Adipocyte (in vitro differentiated cells): ENCODE measurements around the gene BNIP5.
"Not testable (repeated sequence)": the region's sequence is repeated elsewhere in the genome, so short reads cannot be mapped to it uniquely, and the experiment has no call there.

Experiments used
- DNase-seq: peaks from one replicate; pipeline ENCODE4 v3.0.0-alpha.2; 2015; ENCODE audit warnings: low read depth
- H3K27me3 ChIP-seq: replicated peaks from 2 replicates; pipeline ENCODE4 v1.7.0; 2013; ENCODE audit warnings: mild to moderate bottlenecking, low read length, moderate library complexity; ENCODE audit not compliant: control insufficient read depth, insufficient read depth
- H3K36me3 ChIP-seq: 2 replicates; pipeline ENCODE4 v1.7.0; 2013; ENCODE audit warnings: low read length, mild to moderate bottlenecking, moderate library complexity; ENCODE audit not compliant: control insufficient read depth, insufficient read depth, severe bottlenecking
- H3K4me1 ChIP-seq: 2 replicates; pipeline ENCODE4 v1.7.0; 2013; ENCODE audit warnings: mild to moderate bottlenecking, low read length, moderate library complexity; ENCODE audit not compliant: control insufficient read depth, insufficient read depth
- H3K4me3 ChIP-seq: 2 replicates; pipeline ENCODE4 v1.7.0; 2013; ENCODE audit warnings: mild to moderate bottlenecking, low read length, moderate library complexity
- H3K9ac ChIP-seq: 2 replicates; pipeline ENCODE4 v1.7.0; 2013; ENCODE audit warnings: mild to moderate bottlenecking, low read length, moderate library complexity
- H3K9me3 ChIP-seq: 2 replicates; pipeline ENCODE4 v1.7.0; 2013; ENCODE audit warnings: mild to moderate bottlenecking, low read length, moderate library complexity; ENCODE audit not compliant: control insufficient read depth

The BNIP5 gene

GRCh38 chr6:36338223-36338622 is 1.5 kb upstream of the BNIP5 start:
- not testable (repeated sequence) for H3K36me3 ChIP-seq, DNase-seq, H3K9me3 ChIP-seq, H3K9ac ChIP-seq, H3K4me3 ChIP-seq
- peaks cover 24% of the 10 kb centered on the region for H3K4me1 ChIP-seq
- H3K27me3 ChIP-seq: peaks cover 29% of the 10 kb centered on the region

- Histone ChIP-seq H3K4me1 (peaks cover 21% of the 10 kb centered on the region), H3K4me3 (no peak overlapping the region)
- DNase-seq: no peak
These were observed 1.1 kb upstream of the BNIP5 start for GRCh38 chr6:36337814-36338213.

DNA sequence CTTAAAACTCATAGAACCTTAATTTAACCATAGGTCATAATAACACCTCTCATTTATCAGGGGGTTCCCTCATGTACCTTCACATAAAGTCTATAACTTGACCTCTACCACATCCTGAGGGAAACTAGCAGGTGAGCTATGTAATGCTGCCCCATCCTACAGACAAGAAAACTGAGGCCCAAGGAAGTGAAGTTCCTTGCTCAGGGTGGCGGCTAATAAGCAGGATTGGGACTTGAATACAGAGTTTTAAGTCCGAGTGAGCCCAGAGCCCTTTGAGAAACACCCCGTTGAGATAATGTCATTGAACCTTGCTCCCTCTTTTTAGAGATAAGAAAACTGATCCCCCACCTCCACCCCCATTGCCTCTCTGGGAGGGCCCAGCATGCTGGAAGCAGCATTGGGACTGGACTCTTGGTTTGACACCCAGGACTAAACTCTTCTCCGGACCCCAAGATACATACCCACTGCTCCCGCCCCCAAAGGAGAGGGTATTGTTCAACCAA is 429 bp downstream of the BNIP5 start:
- Histone ChIP-seq H3K36me3 (no peaks in the 10 kb centered on the region), H3K4me3 (no peak overlapping the region), H3K27me3 (peaks cover 40% of the 10 kb centered on the region), H3K4me1 (peaks cover 19% of the 10 kb centered on the region), H3K9ac (no peak overlapping the region), H3K9me3 (no peaks in the 10 kb centered on the region)
- DNase-seq: no peak

More at GRCh38 chr6:36337814-36338213, 1.1 kb upstream of the BNIP5 start:
- H3K9me3 ChIP-seq: no peaks in the 10 kb centered on the region
- peaks cover 33% of the 10 kb centered on the region for H3K27me3 ChIP-seq
- no peak overlapping the region for H3K9ac ChIP-seq
- no peaks in the 10 kb centered on the region for H3K36me3 ChIP-seq

- Histone ChIP-seq H3K4me3 (no peak overlapping the region), H3K4me1 (peaks cover 14% of the 10 kb centered on the region), H3K9ac (no peak overlapping the region), H3K36me3 (no peaks in the 10 kb centered on the region), H3K9me3 (no peaks in the 10 kb centered on the region), H3K27me3 (peaks cover 40% of the 10 kb centered on the region)
- DNase-seq: no peak
These were observed 1.1 kb downstream of the BNIP5 start for GRCh38 chr6:36335465-36336207.

DNA sequence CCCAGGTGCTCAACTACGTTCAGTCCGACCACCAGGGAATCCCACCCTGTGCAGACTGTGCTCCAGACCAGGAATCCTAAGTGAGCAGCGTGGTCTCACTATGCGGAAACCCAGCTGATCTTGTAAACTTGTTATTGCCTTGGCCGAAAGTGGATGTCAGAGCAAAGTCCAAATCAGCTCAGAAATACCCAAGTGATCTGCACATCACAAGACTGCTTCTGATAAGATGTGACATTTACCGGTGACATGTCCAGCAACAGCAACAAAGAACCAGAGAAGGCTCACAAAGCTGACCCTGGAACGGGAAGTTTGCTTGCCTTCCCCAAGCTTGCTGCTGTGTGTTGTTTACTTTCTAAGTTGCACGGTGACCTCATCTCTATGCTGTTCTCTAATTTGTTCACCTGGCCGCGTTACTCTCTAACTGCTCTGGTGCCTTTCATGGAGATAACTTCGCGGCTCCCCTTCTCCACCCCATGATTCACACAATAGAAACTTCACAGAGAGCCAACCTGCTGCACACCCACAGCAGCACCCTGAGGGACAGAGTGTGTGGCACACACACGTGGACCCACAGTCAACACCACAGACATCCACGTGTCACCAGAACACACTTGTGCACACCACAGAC is 1.7 kb downstream of the BNIP5 start:
- Histone ChIP-seq H3K36me3 (no peaks in the 10 kb centered on the region), H3K4me3 (no peak overlapping the region), H3K9me3 (no peaks in the 10 kb centered on the region), H3K9ac (no peak overlapping the region), H3K4me1 (peaks cover 9% of the 10 kb centered on the region), H3K27me3 (peaks cover 45% of the 10 kb centered on the region)
- no peak for DNase-seq

DNA sequence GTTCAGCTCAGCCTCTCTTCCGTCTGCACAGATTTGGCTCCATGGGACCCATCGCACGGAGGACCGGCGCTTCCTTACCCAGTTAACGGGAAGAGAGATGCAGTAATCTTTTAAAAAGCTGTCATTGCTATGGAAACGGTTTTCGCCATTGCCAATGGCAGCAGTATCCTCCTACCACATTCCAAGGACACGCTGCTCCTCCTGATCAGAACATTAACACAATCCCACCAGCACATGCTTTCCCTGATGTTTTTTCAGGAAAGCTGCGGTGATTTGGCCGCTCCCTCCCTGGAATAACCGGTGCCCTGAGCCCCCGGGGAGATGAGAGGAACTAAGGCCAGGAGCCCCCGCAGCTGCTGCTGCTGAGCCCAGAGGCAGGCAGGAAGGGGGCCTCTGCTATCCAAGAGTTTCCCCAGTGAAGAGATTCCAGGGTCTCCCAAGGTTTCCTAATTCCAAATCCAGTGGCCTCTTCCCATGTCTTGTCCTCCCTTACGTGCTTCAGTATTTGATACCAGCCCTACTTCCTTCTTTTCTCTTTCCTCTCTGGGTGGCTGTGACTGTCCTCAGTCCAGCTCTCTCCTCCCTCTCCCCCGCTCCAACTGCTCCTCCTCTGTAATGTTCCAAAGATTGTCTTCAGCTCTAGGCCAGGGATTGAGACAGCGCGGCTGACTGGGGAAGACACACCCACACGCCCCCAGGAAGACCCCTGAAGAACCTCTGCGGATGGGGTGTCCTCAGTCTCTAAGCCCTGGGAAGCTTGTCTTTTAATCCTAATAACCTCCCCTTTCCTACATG is 2.6 kb downstream of the BNIP5 start:
- DNase-seq: peak; percentile 25
- Histone ChIP-seq H3K9me3 (no peaks in the 10 kb centered on the region), H3K4me3 (no peak overlapping the region), H3K4me1 (peaks cover 9% of the 10 kb centered on the region), H3K27me3 (peaks cover 48% of the 10 kb centered on the region), H3K9ac (no peak overlapping the region), H3K36me3 (no peaks in the 10 kb centered on the region)

GRCh38 chr6:36333171-36333895 is 3.4 kb downstream of the BNIP5 start:
- no peaks in the 10 kb centered on the region for H3K36me3 ChIP-seq
- no peaks in the 10 kb centered on the region for H3K9me3 ChIP-seq
- peaks cover 56% of the 10 kb centered on the region for H3K27me3 ChIP-seq
- no peak for DNase-seq
- peaks cover 9% of the 10 kb centered on the region for H3K4me1 ChIP-seq
- no peak overlapping the region for H3K4me3 ChIP-seq
- H3K9ac ChIP-seq: no peak overlapping the region

- no peaks in the 10 kb centered on the region for H3K36me3 ChIP-seq
- peaks cover 62% of the 10 kb centered on the region for H3K27me3 ChIP-seq
- no peaks in the 10 kb centered on the region for H3K9me3 ChIP-seq
- H3K4me3 ChIP-seq: no peak overlapping the region
- H3K9ac ChIP-seq: no peak overlapping the region
- H3K4me1 ChIP-seq: peaks cover 9% of the 10 kb centered on the region
- no peak for DNase-seq
These were observed 5.3 kb downstream of the BNIP5 start for GRCh38 chr6:36331381-36331780.

DNA sequence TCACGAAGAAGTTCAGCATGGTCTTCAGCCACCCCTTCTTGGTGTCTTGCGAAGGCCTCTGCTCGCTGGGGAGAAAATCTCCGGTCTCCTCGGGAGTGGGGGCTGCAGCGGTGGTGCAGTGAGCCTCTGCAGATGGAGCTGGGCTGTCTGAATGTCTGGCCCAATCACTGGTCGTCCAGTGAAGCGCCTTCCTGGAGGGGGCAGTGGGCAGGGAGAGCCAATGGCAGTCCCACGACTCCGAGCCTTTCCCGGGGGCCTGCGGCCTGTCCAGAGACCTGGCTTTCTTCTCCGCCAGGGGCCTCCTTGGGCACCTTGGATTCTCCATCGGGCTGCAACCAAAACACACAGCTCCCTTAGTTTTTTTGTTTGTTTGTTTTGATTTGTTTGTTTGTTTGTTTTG is 6.3 kb downstream of the BNIP5 start:
- no peak overlapping the region for H3K9ac ChIP-seq
- H3K27me3 ChIP-seq: peaks cover 62% of the 10 kb centered on the region
- no peaks in the 10 kb centered on the region for H3K9me3 ChIP-seq
- no peak for DNase-seq
- H3K4me1 ChIP-seq: peaks cover 9% of the 10 kb centered on the region
- H3K4me3 ChIP-seq: no peak overlapping the region
- H3K36me3 ChIP-seq: no peaks in the 10 kb centered on the region

DNA sequence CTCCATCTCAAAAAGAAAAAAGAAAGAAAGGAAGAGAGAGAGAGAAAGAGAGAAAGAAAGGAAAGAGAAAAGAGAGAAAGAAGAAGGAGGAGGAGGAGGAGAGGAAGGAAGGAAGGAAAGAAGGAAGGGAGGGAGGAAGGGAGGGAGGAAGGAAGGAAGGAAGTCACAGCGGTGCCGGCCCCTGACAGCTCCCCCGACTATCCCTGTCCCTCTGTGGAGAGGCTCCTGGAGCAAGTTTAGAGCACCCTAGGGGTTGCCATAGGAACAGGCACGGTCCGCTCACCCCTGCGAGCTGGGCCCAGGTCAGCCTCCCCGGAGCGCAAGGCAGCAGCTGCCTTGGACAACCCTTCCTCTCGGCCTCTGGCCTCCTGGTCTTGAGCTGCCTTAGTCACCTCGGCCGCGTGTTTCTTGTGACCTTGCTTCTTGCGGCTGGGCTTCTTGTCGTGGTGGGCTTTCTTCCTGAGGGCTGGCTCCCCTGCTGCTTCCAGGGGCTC is 6.8 kb downstream of the BNIP5 start:
- H3K9ac ChIP-seq: no peak overlapping the region
- H3K9me3 ChIP-seq: no peaks in the 10 kb centered on the region
- H3K36me3 ChIP-seq: no peaks in the 10 kb centered on the region
- peaks cover 62% of the 10 kb centered on the region for H3K27me3 ChIP-seq
- H3K4me3 ChIP-seq: no peak overlapping the region
- DNase-seq: no peak
- peaks cover 9% of the 10 kb centered on the region for H3K4me1 ChIP-seq
